Nephron progenitor cell (in vitro differentiated cells): ENCODE results near the gene SLC25A24.
"Not testable (repeated sequence)": the region's sequence is repeated elsewhere in the genome, so short reads cannot be mapped to it uniquely, and the experiment has no call there.

Experiments
- DNase-seq: peaks from one replicate; pipeline ENCODE4 v3.0.0; 2021
- H3K27ac Mint-ChIP-seq: 2 replicates; pipeline ENCODE4 v1.8.0; 2021; ENCODE audit warnings: mild to moderate bottlenecking, moderate library complexity, mixed read lengths
- H3K27me3 Mint-ChIP-seq: 2 replicates; pipeline ENCODE4 v1.8.0; 2021; ENCODE audit warnings: mild to moderate bottlenecking, low read depth, mixed read lengths; ENCODE audit not compliant: poor library complexity
- H3K36me3 Mint-ChIP-seq: 2 replicates; pipeline ENCODE4 v1.8.0; 2021; ENCODE audit warnings: low read depth, mixed read lengths
- H3K4me1 Mint-ChIP-seq: 2 replicates; pipeline ENCODE4 v1.8.0; 2021; ENCODE audit warnings: mixed read lengths
- H3K4me3 Mint-ChIP-seq: 2 replicates; pipeline ENCODE4 v1.8.0; 2021; ENCODE audit warnings: mild to moderate bottlenecking, moderate library complexity, mixed read lengths
- H3K9me3 Mint-ChIP-seq: 2 replicates; pipeline ENCODE4 v1.8.0; 2021; ENCODE audit warnings: mild to moderate bottlenecking, moderate library complexity, mixed read lengths
- CTCF ChIP-seq: fragments of 200-600 bp; sonication (generic); IDR thresholded peaks from 2 replicates; pipeline ENCODE4 v1.5.0; 2021; ENCODE audit warnings: antibody characterized with exemption

SLC25A24 gene

GRCh38 chr1:108199781-108200686 lies at the start of gene SLC25A24:
Gene SLC25A24 (minus strand): TSS chr1:108200343. CDS start chr1:108200138, 205 bp downstream.
- no peak for TF ChIP-seq CTCF
- H3K27me3 Mint-ChIP-seq = no peaks in the 10 kb centered on the region

DNA sequence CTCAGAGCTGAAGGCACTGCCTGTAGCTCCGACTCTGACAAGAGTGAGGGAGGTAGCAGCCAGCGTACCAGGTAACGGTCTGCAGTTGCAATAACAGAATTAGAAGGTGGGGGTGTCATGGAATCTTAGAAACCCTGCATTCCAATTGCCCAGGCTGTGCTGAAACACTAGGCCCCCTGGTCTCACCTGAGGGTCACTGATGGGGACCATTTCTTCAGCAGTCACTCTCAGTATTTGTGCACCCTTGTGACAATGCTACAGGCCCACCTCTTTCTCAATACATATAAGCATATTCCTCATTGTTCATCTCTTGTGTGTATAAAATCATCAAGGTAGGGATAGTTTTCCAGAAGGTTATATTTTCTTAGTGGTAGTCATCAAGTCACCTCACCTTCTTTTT lies 43.8 kb upstream of the SLC25A24 start, which contains the start of gene NBPF4:
TSS of gene NBPF4 (minus strand) at position 101 of the 400 bp plus-strand sequence. CDS start 315 bp downstream, outside the sequence.
- DNase-seq, H3K9me3 Mint-ChIP-seq, H3K27ac Mint-ChIP-seq, H3K4me3 Mint-ChIP-seq, H3K4me1 Mint-ChIP-seq, H3K36me3 Mint-ChIP-seq, H3K27me3 Mint-ChIP-seq: not testable (repeated sequence)

More at GRCh38 chr1:108199781-108200686, at the start of gene SLC25A24:
- Mint-ChIP-seq H3K9me3 (peaks cover 44% of the 10 kb centered on the region), H3K4me1 (peaks cover 33% of the 10 kb centered on the region), H3K4me3 (peak within 1 kb of the TSS; percentile 95), H3K27ac (peak within 1 kb of the TSS; percentile 91), H3K36me3 (peaks cover 38% of the 10 kb centered on the region)
- DNase-seq = peak; percentile 82

DNA sequence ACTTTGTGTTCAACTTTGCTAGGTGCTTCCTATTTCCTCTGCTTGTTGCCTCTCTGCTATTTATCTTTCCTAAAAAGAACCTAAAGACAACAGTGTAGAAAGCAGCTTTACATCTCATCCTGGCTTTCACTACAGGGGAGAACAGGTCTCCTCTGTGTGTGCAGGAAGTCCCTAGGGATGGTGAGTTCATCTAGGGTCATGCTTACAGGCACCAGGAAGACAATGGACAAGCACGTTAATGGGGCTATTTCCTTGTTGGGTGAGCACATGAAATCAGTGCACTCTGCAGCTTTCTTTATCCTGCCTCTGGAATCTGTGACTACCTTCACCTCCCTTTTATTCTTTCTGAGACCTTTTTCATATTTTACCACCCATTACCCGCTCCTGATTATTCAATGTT lies 39.3 kb upstream of the SLC25A24 start:
- not testable (repeated sequence) for H3K36me3 Mint-ChIP-seq, H3K4me1 Mint-ChIP-seq, DNase-seq, H3K27me3 Mint-ChIP-seq, H3K27ac Mint-ChIP-seq, H3K9me3 Mint-ChIP-seq, H3K4me3 Mint-ChIP-seq

DNA sequence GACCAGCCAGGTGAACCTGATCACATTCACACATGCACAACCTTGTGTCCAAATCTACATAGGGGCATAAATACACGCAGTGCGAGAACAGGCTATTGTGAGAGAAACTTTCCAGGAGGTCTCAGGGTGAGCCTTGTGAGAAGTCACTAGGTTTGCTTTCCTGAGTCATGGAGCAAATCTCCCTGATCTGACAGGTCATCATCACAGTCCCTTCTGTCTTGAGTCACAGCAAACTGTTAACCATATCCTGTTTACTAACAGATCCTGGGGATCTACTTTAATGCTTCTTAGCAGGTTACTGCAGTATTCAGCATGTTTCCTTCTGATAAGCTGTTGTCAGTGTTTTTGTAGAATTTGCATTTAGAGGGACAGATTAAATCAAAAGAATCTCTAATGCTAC lies 35.2 kb upstream of the SLC25A24 start:
- not testable (repeated sequence) for H3K36me3 Mint-ChIP-seq, DNase-seq, H3K4me3 Mint-ChIP-seq, H3K27me3 Mint-ChIP-seq, H3K4me1 Mint-ChIP-seq, H3K9me3 Mint-ChIP-seq, H3K27ac Mint-ChIP-seq

DNA sequence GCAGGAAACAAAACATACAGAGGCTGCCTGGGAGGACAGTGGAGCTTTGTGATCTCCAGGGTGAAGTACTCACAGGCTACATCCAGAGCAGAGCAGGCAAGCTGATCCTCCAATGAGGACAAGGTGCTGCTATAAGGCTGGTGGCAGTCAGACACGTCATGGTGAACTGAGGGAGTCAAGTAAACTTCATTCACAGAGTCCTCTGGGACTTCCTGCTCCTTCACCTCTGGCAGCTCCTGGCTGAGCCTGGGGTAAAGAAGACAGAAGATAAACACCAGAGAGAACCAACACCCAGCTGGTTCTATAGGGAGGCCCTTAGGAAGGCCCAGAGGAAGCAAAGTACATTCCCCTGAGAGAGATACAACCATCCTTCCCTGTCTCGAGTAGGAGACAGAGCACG lies 32.0 kb upstream of the SLC25A24 start:
- H3K27ac Mint-ChIP-seq, H3K27me3 Mint-ChIP-seq, H3K9me3 Mint-ChIP-seq, H3K4me1 Mint-ChIP-seq, H3K4me3 Mint-ChIP-seq, DNase-seq, H3K36me3 Mint-ChIP-seq: not testable (repeated sequence)

DNA sequence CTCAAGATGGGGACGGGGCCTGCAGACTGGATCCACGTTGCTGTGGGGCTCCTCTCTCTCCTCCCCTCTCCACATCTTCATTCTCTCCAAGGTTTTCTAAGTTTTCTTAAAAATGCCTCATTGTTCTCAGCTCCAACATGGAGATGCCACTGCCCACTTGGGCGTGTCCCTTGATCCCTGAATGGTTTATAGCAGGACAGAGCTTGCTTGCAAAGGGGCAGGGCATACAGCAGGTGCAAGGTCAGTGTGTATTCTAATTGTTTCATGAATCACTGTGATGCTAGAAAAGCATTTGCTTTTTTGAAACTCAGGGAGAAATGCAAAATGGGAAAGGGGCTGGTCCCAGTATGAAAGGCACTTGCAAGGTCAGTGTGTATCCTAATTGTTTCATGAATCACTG lies 29.8 kb upstream of the SLC25A24 start:
- H3K4me3 Mint-ChIP-seq, H3K36me3 Mint-ChIP-seq, H3K27ac Mint-ChIP-seq, DNase-seq, H3K27me3 Mint-ChIP-seq, H3K4me1 Mint-ChIP-seq, H3K9me3 Mint-ChIP-seq: not testable (repeated sequence)

DNA sequence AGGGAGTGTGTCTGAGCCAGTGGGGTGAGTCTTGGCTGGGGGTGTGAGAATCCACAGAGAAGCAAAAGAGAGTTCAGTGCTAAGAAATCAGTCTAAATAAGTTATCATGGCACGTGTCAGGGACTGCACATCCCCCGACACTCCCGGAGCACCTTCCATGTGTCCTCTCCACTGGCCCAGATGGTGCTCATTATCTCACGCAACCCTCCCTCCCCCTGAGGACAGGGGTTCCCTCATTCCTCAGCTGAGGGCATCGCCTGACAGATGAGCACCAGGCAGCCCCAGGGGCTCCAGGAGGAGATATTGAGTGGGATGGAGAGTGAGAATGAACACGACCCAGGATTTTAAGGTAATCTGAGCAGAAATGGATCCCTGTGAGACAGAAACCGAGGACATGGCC lies 27.6 kb upstream of the SLC25A24 start:
- H3K27me3 Mint-ChIP-seq, H3K4me1 Mint-ChIP-seq, H3K27ac Mint-ChIP-seq, H3K4me3 Mint-ChIP-seq, DNase-seq, H3K9me3 Mint-ChIP-seq, H3K36me3 Mint-ChIP-seq: not testable (repeated sequence)

DNA sequence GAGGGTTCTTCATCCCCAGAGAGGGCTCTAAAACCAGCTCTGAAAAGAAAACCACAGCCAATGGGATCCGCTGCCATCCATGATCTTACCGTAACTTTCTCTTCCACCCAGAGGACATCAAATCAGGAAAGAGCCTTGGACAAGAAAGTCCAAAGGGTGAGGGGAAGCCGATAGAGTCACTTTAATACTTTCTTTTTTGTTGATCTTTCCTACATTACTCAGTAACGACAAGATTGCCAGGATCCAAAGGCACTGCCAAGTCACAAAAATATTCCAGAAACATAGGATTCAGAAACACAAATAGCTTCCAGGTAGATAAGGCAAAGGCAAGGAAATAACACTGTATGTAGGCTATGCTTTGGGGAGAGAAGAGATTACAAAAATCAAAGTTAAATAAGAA lies 26.7 kb upstream of the SLC25A24 start:
- H3K36me3 Mint-ChIP-seq, H3K27ac Mint-ChIP-seq, H3K27me3 Mint-ChIP-seq, H3K4me3 Mint-ChIP-seq, H3K9me3 Mint-ChIP-seq, H3K4me1 Mint-ChIP-seq, DNase-seq: not testable (repeated sequence)

- not testable (repeated sequence) for H3K4me1 Mint-ChIP-seq, DNase-seq, H3K27me3 Mint-ChIP-seq, H3K9me3 Mint-ChIP-seq, H3K27ac Mint-ChIP-seq, H3K36me3 Mint-ChIP-seq, H3K4me3 Mint-ChIP-seq
These were observed 23.1 kb upstream of the SLC25A24 start for GRCh38 chr1:108223226-108223625.

DNA sequence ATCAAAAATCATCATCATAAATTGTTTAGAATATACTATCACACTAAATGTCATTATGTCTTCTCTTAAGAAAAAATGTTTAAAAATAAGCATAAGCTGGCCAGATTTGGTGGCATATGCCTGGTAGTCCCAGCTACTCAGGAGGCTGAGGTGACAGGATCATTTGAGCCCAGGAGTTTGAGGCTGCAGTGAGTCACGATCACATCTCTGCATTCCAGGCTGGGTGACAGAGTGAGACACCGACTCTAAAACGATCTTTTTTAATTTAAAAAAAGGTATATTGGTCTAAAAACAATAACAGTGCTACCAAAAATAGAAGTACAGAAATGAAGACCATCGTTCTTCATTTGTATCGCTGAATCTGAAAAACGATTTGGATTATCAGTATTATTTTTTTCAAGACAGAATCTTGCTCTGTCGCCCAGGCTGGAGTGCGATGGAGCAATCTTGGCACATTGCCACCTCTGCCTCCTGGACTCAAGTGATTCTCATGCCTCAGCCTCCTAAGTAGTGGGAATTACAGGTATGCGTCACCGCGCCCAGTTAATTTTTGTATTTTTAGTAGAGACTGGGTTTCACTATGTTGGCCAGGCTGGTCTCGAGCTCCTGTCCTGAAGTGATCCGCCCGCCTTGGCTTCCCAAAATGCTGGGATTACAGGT lies 17.5 kb upstream of the SLC25A24 start:
- not testable (repeated sequence) for H3K4me1 Mint-ChIP-seq, H3K4me3 Mint-ChIP-seq, H3K27ac Mint-ChIP-seq

DNA sequence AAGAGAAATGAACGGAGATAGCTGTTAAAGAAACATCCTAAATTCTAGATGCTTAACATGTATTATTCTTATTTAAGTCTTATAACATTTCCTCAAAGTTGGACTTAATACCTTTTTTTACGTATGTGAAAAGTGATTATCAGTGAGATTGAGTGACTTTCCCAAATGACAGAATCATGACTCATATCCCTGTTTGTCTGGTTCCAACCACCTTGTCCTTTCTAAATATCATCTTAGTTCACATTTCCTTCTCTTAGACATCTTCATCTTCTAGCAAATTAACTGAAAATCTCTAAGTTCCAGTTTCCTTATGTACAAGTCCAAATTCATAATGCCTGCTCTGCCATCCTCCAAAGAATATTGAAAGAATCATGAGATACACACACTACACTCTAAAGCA lies 16.9 kb upstream of the SLC25A24 start:
- H3K4me1 Mint-ChIP-seq, H3K27me3 Mint-ChIP-seq, H3K4me3 Mint-ChIP-seq, H3K27ac Mint-ChIP-seq, DNase-seq, H3K9me3 Mint-ChIP-seq, H3K36me3 Mint-ChIP-seq: not testable (repeated sequence)

More for the DNA sequence above, 17.5 kb upstream of the SLC25A24 start:
- not testable (repeated sequence) for H3K27me3 Mint-ChIP-seq, H3K9me3 Mint-ChIP-seq, DNase-seq, H3K36me3 Mint-ChIP-seq

DNA sequence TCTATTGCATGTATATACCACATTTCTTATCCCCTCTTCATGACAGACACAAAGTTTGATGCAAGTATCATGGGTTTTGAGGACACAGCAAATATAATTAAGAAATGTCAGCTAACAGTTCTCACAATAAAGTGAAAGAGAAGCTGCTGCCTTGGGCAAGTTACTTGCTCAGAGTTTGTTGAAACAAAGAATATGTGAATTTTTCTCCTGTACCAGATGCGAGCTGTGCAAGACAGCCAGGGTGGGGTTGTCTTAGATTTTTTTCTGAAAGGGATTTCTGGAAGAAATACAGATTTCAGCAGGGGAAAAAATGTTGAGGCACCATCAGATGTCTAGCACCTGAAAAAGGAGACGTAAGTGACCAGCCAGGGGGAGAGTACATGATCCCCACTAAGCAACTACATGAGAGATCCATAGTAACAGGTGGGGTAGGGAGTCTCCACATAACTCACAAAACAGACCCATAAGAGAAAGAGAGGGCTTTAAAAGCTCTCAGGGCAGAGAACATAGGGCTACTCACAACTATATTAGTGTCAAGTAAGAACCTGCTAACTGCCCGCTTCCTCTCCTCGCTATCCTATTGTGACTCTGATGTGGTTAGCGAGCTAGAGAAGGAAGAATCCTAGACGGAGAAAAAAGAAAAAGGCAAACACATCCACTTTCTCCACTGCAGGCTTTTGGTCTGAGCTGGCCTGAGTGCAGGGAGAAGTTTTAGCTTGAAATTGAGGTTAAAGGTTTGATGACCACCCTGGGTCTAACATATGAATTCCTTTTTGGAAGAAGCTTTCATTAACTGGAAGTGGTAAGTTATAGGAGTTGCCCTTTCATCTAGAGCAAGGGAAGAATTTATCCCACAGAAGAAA lies 16.1 kb upstream of the SLC25A24 start:
- H3K4me3 Mint-ChIP-seq, DNase-seq, H3K27ac Mint-ChIP-seq, H3K27me3 Mint-ChIP-seq, H3K9me3 Mint-ChIP-seq, H3K4me1 Mint-ChIP-seq, H3K36me3 Mint-ChIP-seq: not testable (repeated sequence)
